Epithelial cell of proximal tubule (primary cell): ENCODE measurements around the gene IL19. TPM values are rescaled to one million over a fixed set of nuclear protein-coding genes. Genes with fewer than 3 reads are reported as not detected.

Source experiments
- DNase-seq: peaks from one replicate; pipeline ENCODE4 v3.0.0-alpha.2; 2011; ENCODE audit warnings: low read depth
- H3K4me3 ChIP-seq: 2 replicates; pipeline ENCODE4 v1.5.1; 2011; ENCODE audit warnings: low read depth, mild to moderate bottlenecking, low read length
- CTCF ChIP-seq: conservative IDR thresholded peaks from 2 replicates; pipeline ENCODE4 v1.5.1; 2012; ENCODE audit warnings: low read depth, mild to moderate bottlenecking, low read length
- total RNA-seq: library from RNA; depleted of rRNA; stranded (reverse); fragments of >200 nt; gene quantifications from 2 replicates; pipeline ENCODE4 v1.2.3, GENCODE V29; 2015

Gene IL19
- total RNA-seq, 1 donor from 2014 or later, result not detected

- DNase-seq, result no peak
- no peak overlapping the region for H3K4me3 ChIP-seq
- peak; percentile 46 for TF ChIP-seq CTCF
Measured at GRCh38 chr1:206856674-206857464, 86.3 kb downstream of the IL19 start.

- no peak for TF ChIP-seq CTCF
- DNase-seq, result no peak
- H3K4me3 ChIP-seq, result no peak overlapping the region
Measured at GRCh38 chr1:206859082-206859521, 88.5 kb downstream of the IL19 start.

GRCh38 chr1:206860165-206860564 lies 89.6 kb downstream of the IL19 start:
- no peak for TF ChIP-seq CTCF
- no peak for DNase-seq
- H3K4me3 ChIP-seq, result no peak overlapping the region

GRCh38 chr1:206863266-206863665 lies 92.7 kb downstream of the IL19 start:
- TF ChIP-seq CTCF, result no peak
- H3K4me3 ChIP-seq, result no peak overlapping the region
- no peak for DNase-seq

- peak; percentile 98 for TF ChIP-seq CTCF
- no peak for DNase-seq
- H3K4me3 ChIP-seq, result no peak within 1 kb of the TSS
Measured at GRCh38 chr1:206864939-206865671, 94.5 kb downstream of the IL19 start, which contains the start of gene IL20. IL20 (plus strand) TSS chr1:206865623; CDS start chr1:206865853, 230 bp downstream.

- no peak for DNase-seq
- no peak for TF ChIP-seq CTCF
- H3K4me3 ChIP-seq, result no peak overlapping the region
Measured at GRCh38 chr1:206866062-206866461, 95.5 kb downstream of the IL19 start.
